Raji (cell line): ENCODE results near the gene RANBP17.

Experiments
- POLR2A ChIP-seq: IDR thresholded peaks from 2 replicates; pipeline ENCODE4 v1.6.1; 2011; ENCODE audit warnings: low read depth, low read length, control low read depth; ENCODE audit not compliant: insufficient read depth

The RANBP17 gene

DNA sequence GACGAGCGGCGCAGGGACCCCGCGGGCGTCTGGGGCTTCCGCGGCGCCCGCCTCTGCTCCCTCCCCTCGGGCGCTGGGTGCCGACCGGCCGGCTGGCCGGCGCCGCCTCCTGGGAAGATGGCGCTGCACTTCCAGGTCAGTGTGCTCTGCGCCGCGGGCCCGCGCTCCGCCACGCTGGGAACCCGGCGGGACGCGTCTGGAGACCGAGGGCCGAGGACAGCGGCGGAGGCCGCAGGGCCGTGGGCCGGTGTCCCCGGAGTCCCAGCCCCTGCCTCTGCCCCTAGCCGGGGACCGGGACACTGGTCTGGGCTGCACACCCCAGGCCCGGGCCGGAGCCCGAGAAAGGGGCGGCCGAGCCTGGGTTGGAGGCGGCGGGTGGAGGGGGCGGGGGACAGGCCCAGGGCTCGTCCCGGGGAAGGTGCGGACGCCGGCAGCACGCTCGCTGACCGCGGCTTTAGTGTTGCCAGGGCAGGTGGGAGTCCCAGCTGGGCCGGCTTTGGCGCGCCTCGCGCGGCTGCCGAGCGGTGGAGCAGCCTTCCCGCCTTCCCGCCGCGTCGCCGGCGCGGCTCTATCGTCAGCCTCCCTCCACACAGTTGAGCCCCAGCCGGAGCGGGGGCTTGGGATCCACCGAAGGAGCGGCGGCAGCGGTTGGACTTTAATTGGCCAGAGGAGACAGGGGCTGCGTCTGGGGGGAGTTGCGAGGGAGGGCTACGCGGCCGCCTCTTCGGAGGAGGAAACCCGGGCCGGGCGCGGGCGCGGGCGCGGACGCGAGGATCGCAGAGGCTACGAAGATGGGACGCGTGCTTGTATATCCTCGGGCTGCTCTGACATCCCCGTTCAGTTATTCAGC, at the start of gene RANBP17:
RANBP17 (plus strand) TSS at position 102 of the 850 bp plus-strand sequence.
- TF ChIP-seq POLR2A: no peak

DNA sequence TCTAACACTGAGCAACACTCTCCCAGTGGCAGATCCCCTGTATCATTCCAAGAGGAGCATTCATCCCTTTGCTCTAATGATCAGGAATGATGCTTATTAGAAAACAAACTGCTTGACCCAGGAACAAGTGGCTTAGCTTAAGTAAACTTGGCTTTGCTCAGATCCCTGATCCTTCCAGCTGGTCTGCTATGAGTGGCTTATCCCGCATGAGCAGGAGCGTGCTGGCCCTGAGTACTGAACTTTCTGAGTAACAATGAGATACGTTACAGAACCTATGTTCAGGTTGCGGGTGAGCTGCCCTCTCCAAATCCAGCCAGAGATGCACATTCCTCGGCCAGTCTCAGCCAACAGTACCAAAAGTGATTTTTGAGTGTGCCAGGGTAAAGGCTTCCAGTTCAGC, 48.6 kb upstream of the RANBP17 start:
- TF ChIP-seq POLR2A: no peak

DNA sequence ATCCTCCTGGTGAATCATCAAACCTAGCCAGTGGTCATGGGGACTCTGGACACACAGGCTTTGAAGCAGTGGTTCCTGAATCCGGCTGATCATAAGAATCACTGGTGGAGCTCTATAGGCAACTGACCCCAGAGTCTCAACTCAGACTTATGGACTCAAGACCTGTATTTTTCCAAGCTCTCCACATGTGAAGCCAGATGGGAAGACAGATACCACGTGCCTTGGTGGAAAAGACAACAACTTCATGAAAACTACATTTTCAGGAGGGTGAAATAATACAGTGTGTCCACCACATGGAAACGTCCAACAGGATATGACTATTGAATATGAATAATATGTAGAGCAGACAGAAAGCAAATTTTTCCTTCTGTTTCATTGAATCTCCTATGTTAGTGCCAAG, 44.6 kb upstream of the RANBP17 start:
- TF ChIP-seq POLR2A: no peak

DNA sequence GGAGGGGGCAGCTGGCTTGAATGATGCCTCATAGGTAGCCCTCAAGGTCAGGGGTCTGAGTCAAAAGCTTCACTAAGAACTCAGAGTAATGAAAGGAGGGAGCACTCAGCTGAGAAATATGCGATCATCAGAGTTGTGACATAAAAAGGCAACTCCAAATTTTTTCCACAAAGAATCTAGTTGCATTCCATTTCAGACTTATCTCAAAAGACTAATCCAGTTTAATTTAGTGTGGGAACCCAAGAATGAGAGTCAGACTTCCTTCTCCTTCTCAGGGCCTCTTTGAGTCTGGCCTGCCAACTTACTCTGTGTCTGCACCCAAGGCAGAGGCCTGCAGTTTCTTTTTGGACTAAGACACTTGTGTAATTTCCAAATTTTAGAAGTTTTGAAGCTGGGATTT, 43.6 kb upstream of the RANBP17 start:
- TF ChIP-seq POLR2A: no peak

DNA sequence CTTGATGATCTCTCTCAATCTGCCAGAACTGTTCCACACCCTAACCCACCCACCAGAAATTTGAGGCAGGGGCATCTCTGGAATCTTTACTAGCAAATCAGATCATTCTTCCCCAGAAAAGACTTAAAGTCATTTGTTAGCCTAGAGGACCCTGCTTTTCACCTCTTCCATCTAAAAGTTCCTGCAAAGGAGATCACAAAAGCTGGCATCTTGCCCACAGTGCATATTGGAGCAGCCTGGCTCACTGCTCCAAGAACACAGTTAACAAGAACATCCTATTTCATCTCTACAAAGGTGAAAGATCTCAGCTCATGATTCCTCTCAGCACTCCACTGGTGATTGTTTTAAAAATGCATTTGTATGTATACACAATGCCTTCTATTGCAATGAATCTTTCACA, 42.0 kb upstream of the RANBP17 start:
- no peak for TF ChIP-seq POLR2A

DNA sequence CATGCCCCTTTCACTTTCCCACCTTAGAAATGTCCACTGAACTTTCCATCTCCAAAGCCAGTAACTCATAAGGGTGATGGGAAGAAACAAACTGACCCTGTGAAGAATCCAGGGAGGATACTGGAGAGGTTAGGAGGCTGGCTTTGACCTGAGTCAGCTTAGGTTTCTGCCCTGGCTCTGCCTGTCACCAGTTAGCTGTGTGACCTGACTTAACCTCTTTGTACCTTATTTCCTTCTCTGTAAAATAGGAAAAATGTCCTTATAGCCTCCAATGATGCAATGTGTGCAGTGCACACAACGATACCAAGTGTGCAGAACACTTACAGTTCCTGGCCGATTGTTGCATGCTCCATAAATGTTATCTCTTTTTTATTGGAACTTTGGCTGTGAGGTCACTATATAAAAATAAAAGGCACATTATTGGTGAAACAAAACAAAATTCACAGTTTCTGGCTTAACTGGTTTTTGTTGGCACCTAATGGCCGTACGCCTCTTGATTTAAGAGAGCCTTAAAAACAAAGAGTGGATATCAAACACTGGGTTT, 40.5 kb upstream of the RANBP17 start:
- no peak for TF ChIP-seq POLR2A

DNA sequence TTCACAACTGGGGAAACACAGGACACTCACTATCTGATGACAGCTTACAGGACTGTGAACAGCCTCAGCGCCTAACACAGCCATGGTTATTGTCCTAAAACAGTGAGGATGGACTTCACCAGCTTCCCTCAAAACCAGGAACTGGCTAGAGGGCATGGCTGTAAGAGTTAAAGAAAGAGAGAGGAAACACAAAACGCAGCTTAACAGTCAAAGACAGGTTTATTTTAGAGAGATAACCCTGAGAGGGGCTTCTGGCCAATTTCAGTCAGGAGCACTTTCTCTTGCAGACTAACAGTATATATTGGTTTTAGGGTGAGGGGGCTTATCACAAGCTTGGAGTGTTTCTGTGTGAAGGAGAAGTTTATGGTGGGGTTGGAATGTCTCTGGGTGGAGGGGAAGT, 35.7 kb upstream of the RANBP17 start:
- TF ChIP-seq POLR2A: no peak

DNA sequence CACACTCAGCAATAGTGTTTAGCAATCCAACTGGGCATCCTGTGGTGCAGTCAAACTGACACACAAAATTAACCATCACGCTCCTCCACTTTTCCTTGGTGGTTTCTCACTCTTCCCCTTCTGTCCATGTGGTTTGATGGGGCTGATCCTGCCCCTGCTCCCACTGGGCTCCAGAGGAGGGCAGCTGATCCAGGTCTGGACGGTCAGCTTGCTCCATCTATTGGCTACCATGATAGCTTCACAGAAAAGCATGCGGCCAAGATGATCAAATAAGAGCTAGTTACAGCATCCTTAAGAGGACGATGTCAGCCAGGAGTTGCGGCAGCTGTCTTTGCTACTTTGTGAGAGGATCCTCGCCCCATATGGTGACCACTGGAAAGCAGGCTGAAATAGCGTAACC, 29.6 kb upstream of the RANBP17 start:
- no peak for TF ChIP-seq POLR2A

DNA sequence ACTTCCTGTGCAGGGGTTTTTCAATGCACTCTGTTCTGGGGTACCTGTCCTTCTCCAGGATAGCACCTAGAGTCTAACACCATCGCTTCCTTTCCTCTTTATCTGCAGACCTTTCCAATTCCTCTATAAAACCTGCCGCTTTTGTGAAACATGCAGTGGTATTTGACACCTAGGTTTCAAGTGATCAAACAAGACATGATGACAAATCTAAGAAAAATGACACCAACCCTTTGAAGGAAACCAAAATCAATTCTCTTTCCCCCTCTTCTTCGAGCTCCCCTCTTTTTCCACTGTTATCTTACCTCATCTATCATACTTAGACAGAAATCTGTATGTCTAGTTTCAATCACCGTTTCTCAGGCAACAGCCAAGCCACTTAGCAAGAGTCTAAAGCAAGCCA, 25.6 kb upstream of the RANBP17 start:
- TF ChIP-seq POLR2A: no peak

DNA sequence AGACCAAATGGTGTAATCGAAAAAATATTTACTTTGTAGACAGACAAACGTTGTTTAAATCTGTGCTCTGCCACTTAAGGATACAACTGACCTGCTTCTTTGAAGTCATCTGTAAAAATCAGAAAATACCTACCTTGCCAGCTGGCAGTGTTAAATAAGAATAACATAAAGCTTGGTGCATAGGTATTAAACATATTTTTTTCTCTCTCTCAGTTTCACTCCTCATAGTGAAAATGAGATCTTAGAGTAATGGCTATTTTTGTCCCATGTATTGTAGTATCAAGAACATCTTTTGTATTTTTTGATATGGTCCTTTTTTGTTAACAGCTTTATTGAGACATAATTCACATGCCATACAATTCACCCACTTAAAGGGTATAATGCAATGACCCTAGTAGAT, 17.9 kb upstream of the RANBP17 start:
- TF ChIP-seq POLR2A: no peak

DNA sequence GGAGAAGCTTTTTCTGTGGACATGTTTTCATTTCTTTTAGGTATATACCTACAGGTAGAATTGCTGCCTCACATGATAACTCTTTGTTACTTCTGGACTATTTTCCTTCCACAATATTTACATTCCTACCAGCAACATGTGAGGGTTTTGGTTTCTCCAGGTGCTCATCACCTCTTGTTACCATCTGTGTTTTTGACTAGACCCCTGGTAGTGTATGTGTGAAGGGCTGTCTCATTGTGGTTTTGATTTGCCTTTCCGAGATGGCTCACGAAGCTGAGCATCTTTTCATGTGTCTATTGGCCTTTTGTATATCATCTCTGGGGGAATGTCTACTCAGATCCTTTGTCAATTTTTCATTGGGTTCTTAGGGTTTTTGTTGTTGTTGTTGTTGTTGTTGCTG, 17.2 kb upstream of the RANBP17 start:
- no peak for TF ChIP-seq POLR2A

DNA sequence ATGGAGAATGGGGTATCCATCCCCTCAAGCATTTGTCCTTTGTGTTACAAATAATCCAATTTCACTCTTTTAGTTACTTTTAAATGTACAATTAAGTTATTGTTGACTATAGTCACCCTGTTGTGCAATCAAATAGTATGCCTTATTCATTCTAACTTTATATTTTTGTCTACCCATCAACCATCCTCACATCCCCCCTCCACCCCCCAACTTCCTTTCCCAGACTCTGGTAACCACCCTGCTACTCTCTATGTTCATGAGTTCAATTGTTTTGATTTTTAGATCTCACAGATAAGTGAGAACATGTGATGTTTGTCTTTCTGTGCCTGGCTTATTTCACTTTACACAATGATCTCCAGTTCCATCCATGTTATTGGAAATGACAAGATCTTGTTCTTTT, 15.4 kb upstream of the RANBP17 start:
- no peak for TF ChIP-seq POLR2A

DNA sequence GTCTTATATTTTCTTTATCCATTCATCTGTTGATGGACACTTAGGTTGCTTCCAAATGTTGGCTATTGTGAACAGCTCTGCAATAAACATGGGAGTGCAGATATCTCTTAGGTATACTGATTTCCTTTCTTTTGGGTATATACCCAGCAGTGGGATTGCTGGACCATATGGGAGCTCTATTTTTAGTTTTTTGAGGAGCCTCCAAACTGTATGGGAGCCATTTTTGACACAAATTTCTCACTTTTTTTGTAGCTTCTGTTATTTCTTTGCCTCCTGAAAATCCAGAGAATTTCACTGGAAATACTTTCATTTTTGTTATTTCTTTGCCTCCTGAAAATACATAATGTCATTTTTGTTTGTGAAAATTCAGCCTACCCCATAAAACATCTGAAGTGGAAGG, 15.0 kb upstream of the RANBP17 start:
- TF ChIP-seq POLR2A: no peak

DNA sequence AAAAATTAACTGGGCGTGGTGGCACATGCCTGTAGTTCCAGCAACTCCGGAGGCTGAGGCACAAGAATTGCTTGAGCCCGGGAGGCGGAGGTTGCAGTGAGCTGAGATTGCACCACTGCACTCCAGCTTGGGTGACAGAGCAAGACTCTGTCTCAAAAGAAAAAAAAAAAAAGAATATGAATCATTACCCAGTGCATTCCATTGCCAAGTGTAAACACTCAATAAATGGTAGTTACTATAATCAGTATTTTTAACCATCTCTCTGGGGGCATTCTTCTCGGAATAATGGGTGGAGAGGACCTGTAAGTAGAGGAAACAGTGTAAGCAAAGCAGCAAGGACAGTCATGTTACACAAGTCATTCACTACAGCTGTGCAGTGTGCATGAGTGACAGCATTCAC, 13.8 kb upstream of the RANBP17 start:
- TF ChIP-seq POLR2A: no peak

DNA sequence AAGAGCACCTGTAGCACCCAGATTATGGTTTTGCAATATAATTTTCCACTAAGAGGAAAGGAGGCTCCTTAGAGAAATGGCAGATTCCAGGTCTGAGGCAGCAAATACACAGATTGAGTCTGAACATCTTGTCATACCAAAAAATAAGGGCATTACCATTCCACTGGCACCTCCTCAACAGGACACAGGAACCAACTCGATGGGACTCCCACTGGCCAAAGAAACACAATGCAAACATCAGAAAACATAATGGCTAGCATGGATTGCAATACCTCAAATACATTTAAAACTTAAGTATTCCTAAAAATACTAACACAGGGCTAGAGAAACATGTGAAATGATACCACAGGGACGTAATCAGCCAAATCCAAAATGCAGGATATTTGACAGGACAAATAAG, 12.4 kb upstream of the RANBP17 start:
- TF ChIP-seq POLR2A: no peak

DNA sequence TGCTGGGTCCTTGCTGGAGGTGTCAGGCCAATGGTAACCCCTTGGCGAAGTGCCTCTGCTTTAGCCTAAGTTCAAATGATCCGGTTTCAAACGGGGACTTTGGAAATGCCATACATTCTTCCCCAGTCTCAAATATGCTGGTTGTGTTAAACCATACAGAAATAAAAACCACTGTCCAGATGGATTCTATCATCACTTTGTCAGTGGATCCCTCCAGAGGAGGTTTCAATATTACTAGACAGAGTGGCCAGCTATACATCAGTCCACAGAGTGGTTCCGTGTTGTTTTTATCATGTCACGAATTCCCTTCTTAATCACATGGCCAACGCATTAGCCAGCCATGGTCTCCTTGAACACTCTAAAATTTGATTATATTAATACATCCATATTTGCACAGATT, 7.3 kb upstream of the RANBP17 start:
- TF ChIP-seq POLR2A: no peak

DNA sequence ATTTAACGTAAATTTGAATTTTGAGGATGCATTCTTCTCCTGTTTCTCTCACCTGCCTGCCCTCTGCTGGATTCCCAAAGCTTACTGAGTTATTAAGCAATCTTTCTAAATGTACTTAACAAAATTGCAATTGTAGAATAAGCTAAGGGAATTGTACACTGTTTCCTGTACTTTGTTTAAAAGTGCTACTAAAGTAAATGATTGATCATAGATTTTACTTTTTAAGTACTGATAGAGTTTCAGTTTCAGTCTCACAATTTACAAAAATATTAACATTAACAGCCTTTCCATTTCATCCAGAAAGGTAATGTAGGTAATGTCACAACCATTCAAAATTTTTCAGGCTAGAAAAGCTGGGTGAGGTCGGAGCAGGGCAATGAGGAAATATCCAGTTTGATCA, 4.8 kb upstream of the RANBP17 start:
- TF ChIP-seq POLR2A: no peak

DNA sequence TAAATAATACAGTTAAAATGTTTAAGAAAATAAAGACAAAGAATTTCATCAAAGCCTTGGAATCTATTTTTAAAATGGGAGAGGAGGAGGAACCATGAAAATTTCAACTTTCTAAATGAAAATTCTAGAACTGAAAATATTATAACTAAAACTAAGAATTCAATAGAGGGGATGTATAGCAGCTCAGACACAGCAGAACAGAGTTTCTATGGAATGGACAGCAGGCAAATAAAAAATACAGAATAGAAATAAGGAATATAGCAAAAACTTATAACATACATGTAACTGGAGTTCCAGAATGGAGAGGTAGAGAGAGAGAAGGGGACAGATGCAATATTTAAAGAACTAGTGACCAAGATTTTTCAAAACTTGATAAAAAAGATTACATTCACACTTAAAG, 1.4 kb upstream of the RANBP17 start:
- TF ChIP-seq POLR2A: no peak
